Stimulated activated CD8-positive, alpha-beta memory T cell treated with anti-CD3 and anti-CD28 coated beads, Interleukin-4, amount 100 ng/mL, for 48 hours (primary cell): ENCODE data around the gene SAMD5.

Experiments
- DNase-seq: peaks from one replicate; pipeline ENCODE4 v3.0.0-alpha.2; 2020

Gene SAMD5

DNA sequence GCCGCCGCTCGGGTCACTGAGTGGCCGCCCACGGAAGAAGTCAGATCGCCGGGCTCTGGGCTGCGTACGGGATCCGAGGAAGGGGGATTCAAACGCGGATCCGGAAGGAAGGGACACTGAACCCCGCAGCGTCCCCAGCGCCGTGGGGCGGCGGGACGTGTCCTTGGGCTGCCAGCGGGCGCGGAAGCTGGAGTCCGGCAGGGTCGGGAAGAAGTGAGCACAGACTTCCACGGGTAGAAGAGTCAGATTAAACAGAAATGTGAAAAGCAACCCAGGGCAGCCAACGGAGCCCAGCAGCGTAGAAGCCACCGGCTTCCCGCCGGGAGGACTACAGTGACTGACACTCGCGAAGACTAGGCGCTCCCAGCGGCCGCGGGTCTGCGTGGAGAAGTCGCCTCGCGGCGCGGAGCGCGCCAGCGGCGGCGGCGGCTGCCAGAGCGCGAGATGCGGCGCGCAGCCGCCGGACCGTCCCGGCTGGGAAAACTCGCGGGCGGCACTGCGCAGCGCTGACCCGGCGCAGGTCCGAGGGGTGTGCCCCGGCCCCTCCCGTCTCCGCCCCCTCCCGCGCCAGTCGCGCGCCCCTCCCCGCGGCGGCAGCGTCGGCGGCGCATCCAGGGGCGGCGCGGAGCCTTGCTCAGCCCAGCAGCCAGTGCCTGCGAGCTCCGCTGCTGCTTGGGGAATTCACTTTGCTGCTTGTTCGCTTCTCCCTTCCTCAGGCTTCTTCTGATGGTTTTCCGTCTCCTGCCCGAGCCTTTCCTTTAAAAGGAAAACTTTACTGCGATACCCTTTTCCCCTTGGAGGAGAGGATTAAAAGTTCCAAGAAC, at the start of gene SAMD5:
Gene SAMD5 (plus strand): TSS at position 649 of the 824 bp plus-strand sequence. CDS start 239 bp downstream, outside the sequence.
- DNase-seq: peak; percentile 38

DNA sequence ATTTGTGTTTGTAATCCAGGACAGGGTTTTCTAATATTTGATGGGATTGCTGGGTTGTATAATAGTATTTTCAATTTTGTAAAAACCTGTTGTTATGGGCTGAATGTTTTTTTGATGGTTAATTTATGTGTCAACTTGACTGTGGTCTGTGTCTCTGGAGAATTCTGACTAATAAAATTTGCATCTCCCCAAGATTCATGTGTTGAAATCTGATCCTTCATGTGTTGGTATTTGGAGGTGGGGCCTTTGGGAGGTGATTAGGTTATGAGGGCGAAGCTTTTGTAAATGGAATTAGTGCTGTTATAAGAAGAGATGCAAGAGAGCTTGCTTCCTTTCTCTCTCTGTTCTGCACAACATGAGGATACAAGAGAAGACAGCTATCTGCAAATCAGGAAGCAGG, 48.7 kb upstream of the SAMD5 start:
- no peak for DNase-seq

DNA sequence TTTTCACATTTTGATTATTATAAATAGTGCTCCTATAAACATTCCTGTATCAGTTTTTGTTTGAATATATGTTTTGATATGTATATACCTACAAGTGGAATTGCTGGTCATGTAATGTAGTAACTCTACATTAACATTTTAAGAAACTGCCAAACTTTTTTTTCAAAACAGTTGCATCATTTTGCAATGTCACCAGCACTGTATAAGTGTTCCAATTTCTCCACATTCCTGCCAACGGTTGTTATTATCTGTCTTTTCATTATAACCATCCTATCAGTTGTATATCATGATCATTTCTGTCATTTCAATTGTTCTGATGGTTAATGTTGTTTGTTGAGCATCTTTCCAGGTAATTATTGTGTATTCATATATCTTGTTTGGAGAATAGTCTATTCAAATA, 44.8 kb upstream of the SAMD5 start:
- no peak for DNase-seq

DNA sequence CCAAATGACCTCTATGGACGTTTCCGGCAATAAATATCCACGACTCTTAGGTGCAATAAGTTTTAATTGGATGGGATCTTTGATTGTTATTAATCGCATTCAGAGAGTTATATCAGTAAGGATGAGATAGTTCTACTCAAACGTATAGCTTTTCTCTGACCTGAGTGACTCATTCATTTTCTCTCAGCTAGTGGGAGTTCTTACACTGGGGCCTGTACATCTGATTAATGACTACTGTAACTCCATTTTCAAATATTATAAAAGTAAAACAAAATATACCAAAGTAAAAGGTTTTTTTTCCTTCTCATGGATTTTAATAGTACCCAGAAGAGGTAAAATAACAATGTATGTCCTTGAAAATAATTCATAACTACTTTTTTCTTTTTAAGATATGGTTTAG, 41.1 kb upstream of the SAMD5 start:
- no peak for DNase-seq

DNA sequence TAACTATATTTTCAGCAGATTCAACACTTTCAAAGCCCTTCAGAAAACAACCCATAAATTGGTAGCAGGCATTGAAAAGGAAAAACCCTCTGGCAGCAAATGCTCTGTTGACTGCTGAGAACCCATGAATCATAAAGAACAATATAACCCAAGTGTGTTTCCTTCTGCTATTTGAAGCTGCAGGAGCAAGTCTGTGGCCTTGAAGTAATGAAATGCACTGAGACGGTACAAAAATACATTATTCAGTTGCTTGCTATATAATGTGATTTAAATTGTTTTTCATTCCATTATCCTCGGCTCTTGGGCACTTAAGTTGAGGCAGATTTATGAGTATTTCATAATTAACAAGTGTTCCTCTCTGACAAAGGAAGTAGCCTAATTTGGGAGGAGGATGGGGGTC, 40.6 kb upstream of the SAMD5 start:
- no peak for DNase-seq

DNA sequence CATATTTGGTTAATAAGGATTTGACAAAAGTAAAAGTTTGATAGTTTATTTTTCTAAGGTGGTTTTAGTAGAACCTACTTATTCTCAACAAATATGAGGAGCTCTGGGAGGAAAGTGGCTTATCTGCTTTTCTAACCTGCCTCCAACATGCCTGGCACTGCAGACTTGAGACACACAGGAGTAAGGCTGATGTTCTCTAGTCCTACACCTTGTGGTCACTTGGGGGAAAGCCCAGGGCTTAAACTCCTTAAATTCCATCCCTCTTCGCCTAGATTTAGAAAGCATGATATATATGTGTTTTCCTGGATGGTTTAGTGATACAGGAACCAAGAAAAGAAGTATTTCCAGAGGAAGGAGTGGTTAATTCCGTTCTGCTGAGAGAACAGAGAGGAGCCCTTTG, 39.9 kb upstream of the SAMD5 start:
- DNase-seq: no peak

DNA sequence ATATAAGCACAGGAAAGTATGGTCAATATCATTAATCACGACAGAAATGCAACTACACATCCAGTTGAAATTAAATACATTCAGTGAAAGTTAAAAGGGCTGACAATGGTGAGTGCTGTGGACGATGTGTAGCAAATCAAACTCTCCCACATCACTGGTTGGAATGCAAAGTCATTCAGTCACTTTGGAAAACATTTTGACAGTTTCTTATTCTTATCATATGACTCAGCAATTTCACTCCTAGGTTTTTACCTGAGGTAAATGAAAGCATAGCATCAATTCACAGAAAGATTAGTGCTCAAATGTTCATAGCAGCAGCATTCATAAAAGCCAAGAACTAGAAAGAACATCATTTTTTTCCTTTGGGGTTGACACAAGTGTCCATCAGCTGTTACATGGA, 28.6 kb upstream of the SAMD5 start:
- no peak for DNase-seq

DNA sequence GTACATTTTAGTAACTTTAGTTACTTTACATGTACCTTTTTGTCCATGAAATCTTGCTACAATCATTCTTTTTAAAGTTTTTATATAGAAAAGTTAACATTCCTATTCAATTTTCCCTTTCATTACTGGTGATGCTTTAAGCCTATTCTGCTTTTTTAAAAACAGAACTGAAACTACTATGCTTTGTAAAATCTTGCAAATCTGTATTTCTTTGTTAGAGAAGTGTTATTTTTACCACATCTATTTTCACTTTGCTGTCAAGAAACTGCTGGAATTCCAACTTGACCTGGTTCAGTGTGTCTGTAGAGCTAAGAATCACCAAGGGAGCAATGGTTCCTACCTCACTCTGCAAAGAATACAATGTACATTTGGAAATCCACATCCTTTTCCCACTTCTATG, 21.8 kb upstream of the SAMD5 start:
- no peak for DNase-seq

DNA sequence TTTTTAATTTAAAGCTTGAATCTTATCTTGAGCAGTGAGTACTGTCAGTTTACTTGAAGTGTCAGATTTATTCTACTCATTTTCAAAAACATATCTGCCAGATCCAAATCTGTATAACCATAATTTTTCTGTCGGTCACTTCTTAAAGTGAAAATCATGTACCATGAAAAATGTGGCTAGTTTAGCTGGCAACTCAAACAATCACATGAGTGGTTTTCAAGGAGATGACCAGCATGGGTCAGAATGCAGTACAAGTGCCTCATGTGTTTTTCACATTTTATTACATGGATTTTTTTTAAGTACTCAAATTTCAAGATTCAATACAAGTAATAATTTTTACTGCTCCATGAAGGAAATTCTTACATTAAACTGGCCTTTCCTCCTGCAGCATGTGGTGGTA, 11.0 kb upstream of the SAMD5 start:
- no peak for DNase-seq

DNA sequence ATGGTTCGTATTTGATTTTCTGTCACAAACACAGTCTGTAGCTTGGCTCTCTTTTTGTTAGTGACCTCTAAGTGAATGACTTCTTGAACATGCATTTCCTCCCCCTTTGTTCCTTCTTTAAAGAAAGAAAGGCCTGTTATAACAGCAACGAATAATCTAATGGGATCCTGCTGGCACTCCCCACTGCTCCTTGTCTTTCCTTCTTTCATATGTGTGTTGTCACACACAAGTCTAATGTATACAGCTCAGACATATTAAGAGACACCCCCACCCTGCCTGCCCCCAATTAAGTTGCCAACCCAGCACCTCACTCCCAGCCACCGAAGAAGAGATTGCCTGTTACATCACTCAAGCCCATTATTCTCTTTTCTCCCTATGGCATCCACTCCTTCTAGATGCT, 4.9 kb upstream of the SAMD5 start:
- no peak for DNase-seq

DNA sequence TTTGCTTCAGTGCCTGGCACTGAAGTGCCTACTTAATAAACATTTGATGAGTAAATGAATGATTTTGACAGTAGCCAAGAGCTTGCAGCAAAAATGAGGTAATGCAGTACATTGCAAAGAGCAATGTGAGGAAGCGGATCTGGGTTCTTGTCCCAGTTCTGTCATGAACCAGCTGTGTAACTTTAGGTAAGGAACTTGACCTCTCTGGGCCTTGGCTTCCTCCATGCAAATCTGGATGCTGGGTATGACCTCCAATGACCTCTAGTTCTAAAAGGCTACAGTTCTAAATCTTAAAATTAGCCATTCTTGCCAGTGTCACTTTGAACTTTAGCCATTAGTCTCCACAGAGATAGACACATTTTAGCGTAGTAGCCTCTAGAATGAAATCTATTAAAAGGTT, 3.6 kb upstream of the SAMD5 start:
- no peak for DNase-seq

DNA sequence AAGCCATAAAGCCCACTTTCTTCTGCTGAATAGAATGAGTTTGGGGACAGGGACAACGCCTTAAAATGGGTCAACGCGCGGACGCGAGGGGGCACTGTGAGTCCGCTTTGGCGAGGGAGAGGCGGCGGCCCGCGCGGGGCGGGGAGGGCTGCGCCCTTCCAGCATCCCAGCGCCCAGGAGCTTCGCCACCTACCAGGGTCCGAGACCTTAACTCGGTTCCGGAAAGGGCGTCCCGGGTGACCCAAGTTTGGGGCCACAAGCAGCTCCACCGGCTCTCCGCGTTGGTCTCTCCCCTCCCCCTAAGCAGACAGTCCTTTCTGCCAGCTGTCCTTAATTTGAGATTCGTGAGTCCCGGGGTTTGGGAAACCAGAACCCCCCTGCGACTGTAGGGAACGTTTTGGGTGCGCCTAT, 1.8 kb upstream of the SAMD5 start:
- peak; percentile 82 for DNase-seq

DNA sequence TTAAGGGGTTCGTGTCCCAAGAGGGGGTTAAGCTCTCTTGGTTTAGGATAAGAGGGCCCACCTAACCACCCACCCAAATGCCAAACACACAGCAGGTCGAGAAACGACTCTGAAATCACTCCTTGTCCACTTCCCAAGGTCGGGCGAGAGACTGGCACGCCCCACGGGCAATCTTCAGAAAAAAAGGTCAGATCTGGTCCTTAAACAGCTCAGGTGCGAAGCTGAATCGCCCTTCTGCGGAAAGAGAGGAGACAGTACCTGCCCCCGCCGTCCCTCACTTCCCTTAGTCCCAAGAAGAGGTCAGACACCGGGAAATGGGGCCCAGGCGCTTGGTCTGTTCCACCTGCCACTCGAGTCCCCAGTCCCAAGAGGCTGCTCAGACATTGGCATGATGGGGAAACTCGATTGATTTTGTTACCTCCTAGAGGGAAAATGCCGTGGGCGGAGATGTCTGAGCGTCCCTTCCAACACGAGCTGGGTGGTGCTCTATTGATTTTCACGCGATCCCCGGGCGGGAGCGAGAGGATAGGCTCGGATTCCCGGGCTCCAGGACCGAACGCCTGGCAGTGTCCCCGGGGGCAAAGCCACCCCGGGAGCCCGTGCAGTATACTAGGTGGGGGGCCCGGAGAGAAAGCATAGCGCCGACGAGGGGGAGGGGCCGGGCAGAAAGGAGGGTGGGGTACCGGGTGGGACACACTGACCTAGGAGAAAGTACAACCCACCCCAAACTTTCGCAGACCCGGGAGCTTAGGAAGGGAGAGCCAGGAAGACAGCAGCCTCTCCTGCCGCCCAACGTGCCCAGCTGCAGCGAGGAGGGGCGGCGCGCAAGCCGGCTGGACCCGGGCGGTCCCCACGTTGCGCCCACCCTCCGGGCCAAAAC, 1.1 kb upstream of the SAMD5 start:
- DNase-seq: no peak

DNA sequence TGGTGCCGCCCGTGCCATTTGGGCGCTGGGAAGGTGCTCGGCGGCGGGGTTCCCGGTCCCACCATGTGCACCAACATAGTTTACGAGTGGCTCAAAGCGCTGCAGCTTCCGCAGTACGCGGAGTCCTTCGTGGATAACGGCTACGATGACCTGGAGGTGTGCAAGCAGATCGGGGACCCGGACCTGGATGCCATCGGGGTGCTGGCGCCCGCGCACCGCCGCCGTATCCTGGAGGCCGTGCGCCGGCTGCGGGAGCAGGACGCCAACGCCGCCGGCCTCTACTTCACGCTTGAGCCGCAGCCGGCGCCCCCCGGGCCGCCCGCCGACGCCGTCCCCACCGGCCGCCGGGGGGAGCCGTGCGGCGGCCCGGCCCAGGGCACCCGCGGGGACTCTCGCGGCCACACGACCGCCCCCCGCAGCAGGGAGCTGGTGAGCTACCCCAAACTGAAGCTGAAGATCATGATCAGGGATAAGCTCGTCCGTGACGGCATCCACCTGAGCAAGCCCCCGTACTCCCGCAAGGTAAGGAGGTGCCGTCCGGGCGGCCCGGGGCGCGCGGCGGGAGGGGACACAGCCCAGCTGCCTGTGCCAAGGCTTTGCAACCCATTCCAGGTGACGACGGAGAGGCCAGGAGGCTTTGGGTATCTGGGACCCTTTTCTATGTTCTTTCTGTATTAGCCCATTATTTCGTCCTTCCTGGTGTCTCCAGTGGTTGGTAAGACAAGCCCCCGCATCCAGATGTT, 547 bp downstream of the SAMD5 start:
- DNase-seq: peak; percentile 27

DNA sequence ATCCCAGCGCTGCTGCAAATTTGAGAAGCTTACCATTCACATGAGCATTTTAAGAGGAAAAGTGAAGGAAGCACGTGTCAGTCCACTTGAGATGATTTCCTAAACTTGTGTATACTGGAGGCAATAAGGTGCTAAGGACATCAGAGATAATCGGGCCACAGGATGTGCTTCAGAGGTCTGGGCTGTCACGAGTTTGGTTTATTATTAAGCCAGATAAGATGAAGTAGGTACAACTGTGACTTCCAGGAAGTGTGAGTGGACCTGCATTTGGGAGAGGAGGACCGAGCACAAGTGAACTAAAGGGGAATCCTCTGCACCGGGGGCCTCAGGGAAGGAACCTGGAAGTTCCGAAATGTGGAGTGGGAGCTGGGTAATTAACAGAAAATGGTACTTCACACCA, 1.4 kb downstream of the SAMD5 start:
- no peak for DNase-seq

DNA sequence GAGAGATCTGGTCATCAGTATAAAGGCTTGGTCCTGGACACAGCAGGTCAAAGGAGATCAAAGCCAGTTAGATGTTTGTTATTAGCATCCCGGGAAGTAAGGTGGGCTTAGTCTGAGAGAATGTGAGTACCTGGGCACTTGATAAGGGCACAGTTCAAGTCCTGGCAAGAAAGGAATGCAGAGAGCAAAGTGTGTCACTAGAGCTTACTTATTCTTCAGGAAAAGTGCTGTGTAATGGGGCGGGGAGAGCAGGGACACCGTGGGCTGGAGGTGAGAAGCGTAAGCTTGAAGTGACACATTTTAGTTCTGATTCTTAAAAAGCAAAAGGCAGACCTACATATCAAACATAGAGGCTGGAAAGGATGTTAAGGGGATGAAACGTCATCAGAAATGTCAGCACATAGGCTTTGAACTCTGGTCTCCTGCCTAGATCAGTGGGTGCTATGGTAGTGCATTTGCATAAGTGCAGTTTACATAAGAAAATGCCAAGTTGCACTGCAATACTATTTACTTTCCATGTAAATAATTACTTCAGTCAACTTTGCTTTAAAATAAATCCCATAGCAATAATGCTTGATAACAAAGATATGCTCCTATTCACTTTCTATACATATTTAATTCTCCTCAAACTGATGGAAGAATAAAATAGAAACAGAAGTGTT, 2.6 kb downstream of the SAMD5 start:
- DNase-seq: no peak

DNA sequence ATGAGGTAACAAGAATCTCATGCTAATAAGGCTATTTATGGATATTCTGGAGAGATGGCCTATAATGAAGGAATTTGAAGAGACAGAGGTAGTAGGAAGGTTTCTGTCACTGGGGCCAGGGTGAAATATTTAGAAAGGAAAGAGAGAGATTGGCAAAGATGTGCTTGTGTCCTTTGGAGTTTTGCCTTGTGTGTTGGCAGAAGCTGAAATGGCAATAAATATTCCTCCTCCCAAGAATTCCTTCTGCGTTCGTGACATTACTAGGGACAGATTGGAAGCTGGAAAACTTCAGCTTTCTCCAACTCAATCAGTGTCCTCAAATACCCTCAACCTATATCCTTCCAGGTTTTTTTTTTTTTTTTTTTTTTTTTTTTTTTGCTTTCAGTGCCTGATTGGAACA, 6.3 kb downstream of the SAMD5 start:
- DNase-seq: no peak

DNA sequence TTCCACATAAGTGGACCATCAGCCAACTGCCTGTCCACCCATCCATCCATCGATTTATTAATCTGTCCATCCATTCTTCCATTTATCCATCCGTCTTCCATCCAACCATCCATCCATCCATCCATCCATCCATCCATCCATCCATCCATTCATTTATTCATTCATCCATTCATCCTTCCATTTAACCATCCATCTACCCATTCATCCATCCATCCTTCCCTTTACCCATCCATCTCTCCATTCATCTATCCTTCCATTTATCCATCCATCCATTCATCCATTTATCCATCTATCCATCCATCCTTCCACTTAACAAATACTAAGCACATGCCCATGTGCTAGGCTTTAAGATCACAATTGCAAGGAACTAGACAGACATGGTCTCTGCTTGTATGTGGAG, 6.8 kb downstream of the SAMD5 start:
- no peak for DNase-seq

DNA sequence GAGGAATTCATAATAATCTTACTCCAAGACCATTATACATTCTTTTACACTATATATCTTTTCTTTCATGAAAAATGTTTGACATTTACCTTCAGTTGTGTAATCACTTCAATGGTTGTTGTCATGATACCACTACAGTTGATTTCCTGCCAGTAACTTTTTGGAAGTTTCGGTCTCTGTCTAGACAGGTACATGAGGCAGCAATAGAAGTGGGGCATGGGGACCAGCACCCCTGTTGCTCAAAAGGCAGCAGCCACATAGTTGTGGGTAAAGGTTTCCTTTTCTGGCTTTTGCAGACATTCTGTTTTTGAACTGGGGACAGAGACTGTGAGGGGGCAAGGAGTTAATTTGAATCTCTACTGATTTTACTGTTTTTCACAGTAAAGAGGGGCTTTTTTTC, 14.1 kb downstream of the SAMD5 start:
- DNase-seq: no peak

DNA sequence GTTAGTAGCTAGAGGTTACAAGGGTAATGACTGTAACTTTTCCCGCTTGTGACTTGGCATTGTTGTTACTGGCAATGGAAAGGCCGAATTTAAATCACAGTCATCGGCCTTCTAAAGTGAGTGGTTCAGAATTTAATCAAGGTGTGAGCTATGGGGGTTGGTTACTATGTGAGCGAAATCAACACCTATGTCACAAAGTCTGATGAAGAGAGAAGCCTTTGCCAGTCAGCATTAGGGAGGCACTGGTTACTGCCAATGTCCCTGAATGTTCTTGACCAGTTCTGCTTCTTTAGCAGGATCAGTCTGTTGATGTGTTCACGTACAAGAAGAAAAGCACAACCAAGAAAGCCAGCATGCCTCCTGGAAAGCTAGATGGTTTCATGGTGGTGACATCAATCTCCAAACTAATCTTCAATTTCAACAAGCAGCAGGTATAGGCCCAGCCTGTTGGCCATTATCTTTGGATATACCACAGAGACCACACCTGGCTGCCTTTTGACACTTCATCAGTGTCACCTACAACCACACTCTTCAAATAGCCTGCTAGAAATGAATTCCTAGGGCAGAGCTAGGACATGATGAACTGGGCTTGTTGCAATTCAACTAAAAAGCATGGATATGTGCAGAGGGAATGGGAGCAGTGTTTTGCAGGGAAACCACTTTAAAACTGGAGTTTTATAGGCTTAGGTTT, 17.2 kb downstream of the SAMD5 start:
- DNase-seq: no peak

DNA sequence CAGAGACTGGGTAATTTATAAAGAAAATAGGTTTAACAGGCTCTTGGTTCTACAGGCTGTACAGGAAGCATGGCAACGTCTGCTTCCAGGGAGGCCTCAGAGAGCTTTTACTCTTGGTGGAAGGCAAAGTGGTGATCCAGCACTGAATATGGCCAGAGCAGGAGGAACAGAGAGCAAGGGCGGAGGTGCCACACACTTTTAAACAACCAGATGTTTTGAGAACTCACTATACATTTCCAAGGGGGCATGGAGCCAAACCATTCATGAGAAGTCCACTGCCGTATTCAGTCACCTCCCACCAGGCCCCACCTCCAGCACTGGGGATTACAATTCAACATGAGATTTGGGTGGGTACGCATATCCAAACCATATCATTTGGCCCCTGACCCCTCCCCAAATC, 18.7 kb downstream of the SAMD5 start:
- no peak for DNase-seq

DNA sequence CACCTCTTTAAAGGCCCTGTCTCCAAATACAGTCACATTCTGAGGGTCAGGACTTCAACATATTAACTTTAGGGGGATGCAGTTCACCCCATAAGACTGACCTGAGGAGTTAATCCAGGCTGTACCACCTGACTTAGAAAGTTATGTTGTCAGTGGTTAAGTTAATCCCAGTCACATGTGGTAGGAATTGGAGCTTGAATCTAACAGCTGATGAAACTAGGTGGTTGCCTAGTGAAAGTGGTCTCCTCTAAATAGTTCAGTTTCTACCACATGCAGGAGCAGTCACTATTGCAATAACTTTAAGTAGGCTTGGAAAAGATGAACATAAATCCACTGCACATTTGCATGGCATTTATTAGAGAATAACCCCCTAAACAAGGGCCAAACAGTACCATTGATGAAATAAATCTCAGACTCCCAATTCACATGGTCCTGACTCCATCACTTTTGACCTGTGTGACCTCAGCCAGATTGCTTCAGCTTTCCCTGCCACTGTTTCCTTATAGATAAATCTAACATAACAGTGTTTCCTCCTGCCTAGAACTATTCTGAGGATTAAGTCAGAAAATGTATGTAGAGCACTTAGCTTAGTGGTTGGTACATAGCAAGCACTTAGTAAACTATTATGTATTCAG, 20.1 kb downstream of the SAMD5 start:
- DNase-seq: no peak
